Astrocyte (in vitro differentiated cells and primary cell): Measurements from ENCODE around the gene MTHFSD. TPM values are rescaled to one million over a fixed set of nuclear protein-coding genes. Genes with fewer than 3 reads are reported as not detected.

Experiments
- DNase-seq: peaks from one replicate; pipeline ENCODE4 v3.0.0-alpha.2; 2010; ENCODE audit warnings: low read depth
- FAIRE-seq: peaks from 2 replicates; lab custom pipeline; 2011; peaks lifted over from hg19 to GRCh38; lab: Jason Lieb, UNC
- H2AFZ ChIP-seq: 2 replicates; pipeline ENCODE4 v1.6.0; 2012; ENCODE audit warnings: low read depth, low read length, inconsistent platforms
- H3K27ac ChIP-seq: 2 replicates; pipeline ENCODE4 v1.5.1; 2011; ENCODE audit warnings: low read depth, low read length, inconsistent platforms
- H3K27me3 ChIP-seq: 2 replicates; pipeline ENCODE4 v1.6.0; 2011; ENCODE audit warnings: low read length, inconsistent platforms; ENCODE audit not compliant: insufficient read depth
- H3K36me3 ChIP-seq: 2 replicates; pipeline ENCODE4 v1.5.1; 2011; ENCODE audit warnings: low read length, inconsistent platforms; ENCODE audit not compliant: insufficient read depth
- H3K4me1 ChIP-seq: 2 replicates; pipeline ENCODE4 v1.5.1; 2011; ENCODE audit warnings: low read length, inconsistent platforms; ENCODE audit not compliant: insufficient read depth
- H3K4me2 ChIP-seq: 2 replicates; pipeline ENCODE4 v1.6.0; 2012; ENCODE audit warnings: low read length, inconsistent platforms
- H3K4me3 ChIP-seq: 2 replicates; pipeline ENCODE4 v1.5.1; 2011; ENCODE audit warnings: low read depth, mild to moderate bottlenecking, low read length, inconsistent platforms; ENCODE audit not compliant: insufficient read depth
- H3K79me2 ChIP-seq: 2 replicates; pipeline ENCODE4 v1.6.0; 2012; ENCODE audit warnings: mild to moderate bottlenecking, low read length, inconsistent platforms; ENCODE audit not compliant: insufficient read depth
- H3K9ac ChIP-seq: 2 replicates; pipeline ENCODE4 v1.6.0; 2012; ENCODE audit warnings: mild to moderate bottlenecking, low read length, inconsistent platforms
- H3K9me3 ChIP-seq: 2 replicates; pipeline ENCODE4 v1.5.1; 2012; ENCODE audit warnings: low read depth, mild to moderate bottlenecking, low read length, inconsistent platforms; ENCODE audit not compliant: insufficient read depth
- H4K20me1 ChIP-seq: 2 replicates; pipeline ENCODE4 v1.6.0; 2012; ENCODE audit warnings: low read length, inconsistent platforms; ENCODE audit not compliant: insufficient read depth
- H3K27ac Mint-ChIP-seq: one replicate; pipeline ENCODE4 v1.8.0; 2021; ENCODE audit warnings: mild to moderate bottlenecking, mixed read lengths; ENCODE audit not compliant: unreplicated experiment
- H3K27me3 Mint-ChIP-seq: one replicate; pipeline ENCODE4 v1.8.0; 2021; ENCODE audit warnings: low read depth, mixed read lengths; ENCODE audit not compliant: unreplicated experiment
- H3K36me3 Mint-ChIP-seq: one replicate; pipeline ENCODE4 v1.8.0; 2021; ENCODE audit warnings: low read depth, mixed read lengths; ENCODE audit not compliant: unreplicated experiment
- H3K4me1 Mint-ChIP-seq: one replicate; pipeline ENCODE4 v1.8.0; 2021; ENCODE audit warnings: low read depth, mixed read lengths; ENCODE audit not compliant: unreplicated experiment
- H3K4me3 Mint-ChIP-seq: one replicate; pipeline ENCODE4 v1.8.0; 2021; ENCODE audit warnings: mild to moderate bottlenecking, moderate library complexity, mixed read lengths; ENCODE audit not compliant: unreplicated experiment
- H3K9me3 Mint-ChIP-seq: one replicate; pipeline ENCODE4 v1.8.0; 2021; ENCODE audit warnings: mild to moderate bottlenecking, mixed read lengths; ENCODE audit not compliant: unreplicated experiment
- EZH2 ChIP-seq: IDR thresholded peaks from 2 replicates; pipeline ENCODE4 v1.6.1; 2012; ENCODE audit warnings: mild to moderate bottlenecking, low read length, inconsistent platforms; ENCODE audit not compliant: insufficient read depth
- total RNA-seq: library from RNA; stranded (reverse); gene quantifications from 2 replicates; pipeline ENCODE4 v1.2.1, GENCODE V29; 2021
- TF ChIP-seq, protein P1 (sequence below): IDR thresholded peaks from 2 replicates; pipeline ENCODE4 v1.5.1; 2011; ENCODE audit warnings: low read depth, mild to moderate bottlenecking, inconsistent platforms, low read length, moderate library complexity; ENCODE audit not compliant: insufficient read depth

The MTHFSD gene
- total RNA-seq, 1 donor from 2014 or later: 15.6 TPM

DNA sequence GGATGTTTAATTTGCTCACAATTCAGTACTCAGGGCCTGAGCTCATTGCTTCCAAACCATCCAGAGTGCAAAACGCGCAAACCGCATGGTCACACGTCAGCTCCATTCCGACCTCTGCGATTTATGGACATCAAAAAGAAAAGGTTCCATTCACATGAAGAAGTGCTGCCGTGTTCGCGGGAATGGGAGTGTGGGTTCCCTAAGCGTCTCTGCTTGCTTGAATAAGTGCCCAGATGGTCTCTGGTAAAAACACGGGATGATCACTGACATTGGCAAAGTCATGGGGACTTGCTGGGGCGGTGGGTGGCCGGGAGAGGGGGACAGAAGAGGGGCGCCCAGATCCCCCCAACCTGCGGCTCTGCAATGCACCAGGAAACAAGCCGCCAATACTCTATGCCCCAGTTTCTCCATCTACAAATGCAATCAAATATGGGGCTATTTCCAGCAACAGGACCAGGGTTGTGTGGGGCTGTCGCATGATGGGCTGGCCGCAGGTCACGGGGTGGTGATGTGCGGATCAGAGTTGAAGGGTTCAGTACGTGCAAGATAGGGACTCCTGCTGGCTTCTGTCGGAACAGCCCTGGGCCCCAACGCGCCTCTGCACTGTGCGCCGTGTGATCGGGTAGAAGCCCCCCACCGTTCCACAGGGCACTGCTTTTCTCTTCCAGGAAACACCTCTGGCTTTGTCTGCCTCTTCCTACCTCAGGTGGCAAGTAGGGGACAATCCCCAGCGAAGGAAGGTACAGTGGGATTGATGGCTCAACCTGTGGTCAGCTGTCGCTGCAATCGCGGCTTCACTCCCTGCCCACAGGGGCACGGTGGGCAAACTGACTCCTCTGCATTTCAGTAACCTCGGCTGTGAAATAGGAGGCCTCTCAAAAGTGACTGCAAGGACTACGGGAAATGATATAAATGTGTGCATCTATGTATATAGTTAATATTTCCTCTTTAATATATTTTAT lies 33.5 kb downstream of the MTHFSD start:
- DNase-seq: no peak
- Mint-ChIP-seq H3K27ac (no peak overlapping the region), H3K4me1 (no peaks in the 10 kb centered on the region), H3K4me3 (no peak overlapping the region), H3K27me3 (peaks cover 72% of the 10 kb centered on the region), H3K36me3 (no peaks in the 10 kb centered on the region), H3K9me3 (no peaks in the 10 kb centered on the region)
- no peak overlapping the region for H3K4me2 ChIP-seq
- H3K79me2 ChIP-seq: no peaks in the 10 kb centered on the region
- H3K4me1 ChIP-seq: no peaks in the 10 kb centered on the region
- no peaks in the 10 kb centered on the region for H3K36me3 ChIP-seq
- H3K4me3 ChIP-seq: no peak overlapping the region
- no peak for FAIRE-seq
- H2AFZ ChIP-seq: no peak overlapping the region
- TF ChIP-seq, protein P1, sequence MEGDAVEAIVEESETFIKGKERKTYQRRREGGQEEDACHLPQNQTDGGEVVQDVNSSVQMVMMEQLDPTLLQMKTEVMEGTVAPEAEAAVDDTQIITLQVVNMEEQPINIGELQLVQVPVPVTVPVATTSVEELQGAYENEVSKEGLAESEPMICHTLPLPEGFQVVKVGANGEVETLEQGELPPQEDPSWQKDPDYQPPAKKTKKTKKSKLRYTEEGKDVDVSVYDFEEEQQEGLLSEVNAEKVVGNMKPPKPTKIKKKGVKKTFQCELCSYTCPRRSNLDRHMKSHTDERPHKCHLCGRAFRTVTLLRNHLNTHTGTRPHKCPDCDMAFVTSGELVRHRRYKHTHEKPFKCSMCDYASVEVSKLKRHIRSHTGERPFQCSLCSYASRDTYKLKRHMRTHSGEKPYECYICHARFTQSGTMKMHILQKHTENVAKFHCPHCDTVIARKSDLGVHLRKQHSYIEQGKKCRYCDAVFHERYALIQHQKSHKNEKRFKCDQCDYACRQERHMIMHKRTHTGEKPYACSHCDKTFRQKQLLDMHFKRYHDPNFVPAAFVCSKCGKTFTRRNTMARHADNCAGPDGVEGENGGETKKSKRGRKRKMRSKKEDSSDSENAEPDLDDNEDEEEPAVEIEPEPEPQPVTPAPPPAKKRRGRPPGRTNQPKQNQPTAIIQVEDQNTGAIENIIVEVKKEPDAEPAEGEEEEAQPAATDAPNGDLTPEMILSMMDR: no peak
- TF ChIP-seq EZH2: no peak
- peaks cover 12% of the 10 kb centered on the region for H4K20me1 ChIP-seq
- no peaks in the 10 kb centered on the region for H3K9me3 ChIP-seq
- H3K9ac ChIP-seq: no peak overlapping the region
- H3K27ac ChIP-seq: no peak overlapping the region
- peaks cover 24% of the 10 kb centered on the region for H3K27me3 ChIP-seq

DNA sequence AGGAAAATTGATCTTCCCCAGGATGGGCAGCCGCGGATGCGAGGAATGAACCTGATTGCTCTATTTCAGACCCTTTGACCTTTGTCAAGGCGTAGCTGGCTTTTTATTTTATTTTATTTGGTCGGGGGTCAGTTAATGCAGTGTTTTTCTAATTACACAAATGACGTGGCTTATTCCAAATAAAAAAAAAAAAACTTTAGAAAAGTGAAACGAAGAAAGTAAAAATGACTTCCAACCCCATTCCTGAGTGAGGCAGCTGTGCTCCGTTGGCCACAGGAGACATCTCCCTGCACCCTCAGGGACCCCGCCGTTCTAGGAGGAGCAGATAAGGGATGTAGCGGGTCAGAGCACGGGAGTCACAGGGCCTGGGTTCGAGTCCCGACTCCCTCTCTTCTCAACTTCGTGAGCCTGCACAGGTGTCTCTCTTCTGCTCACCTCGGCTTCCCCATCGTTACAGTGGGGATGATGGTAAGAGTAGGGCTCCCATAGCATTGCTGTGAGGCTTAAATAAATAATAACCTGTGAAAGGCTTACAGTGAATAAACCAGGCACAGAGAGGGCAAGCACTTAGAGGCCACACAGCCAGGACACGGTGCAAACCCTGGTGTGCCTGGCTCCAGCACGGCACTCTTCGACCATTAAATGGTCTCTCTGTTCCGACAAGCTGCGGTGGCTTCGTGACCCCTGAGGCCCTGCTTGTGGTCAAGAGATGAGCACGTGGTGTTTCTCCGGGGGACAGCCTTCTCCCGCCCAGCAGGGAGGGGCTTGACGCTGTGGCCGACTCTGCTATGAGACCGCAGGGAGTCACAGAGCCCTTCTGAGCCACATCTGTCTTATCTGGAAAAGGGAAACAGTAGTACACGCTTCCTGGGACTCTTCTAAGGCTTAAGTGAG lies 34.5 kb downstream of the MTHFSD start:
- Mint-ChIP-seq H3K4me3 (no peak overlapping the region), H3K27ac (no peak overlapping the region), H3K9me3 (peaks cover 3% of the 10 kb centered on the region), H3K4me1 (no peaks in the 10 kb centered on the region), H3K36me3 (no peaks in the 10 kb centered on the region), H3K27me3 (peaks cover 77% of the 10 kb centered on the region)
- no peaks in the 10 kb centered on the region for H3K79me2 ChIP-seq
- no peak for DNase-seq
- peaks cover 14% of the 10 kb centered on the region for H4K20me1 ChIP-seq
- no peak overlapping the region for H2AFZ ChIP-seq
- H3K4me2 ChIP-seq: peak overlapping the region; percentile 37
- no peaks in the 10 kb centered on the region for H3K36me3 ChIP-seq
- no peak overlapping the region for H3K4me3 ChIP-seq
- no peak for TF ChIP-seq EZH2
- TF ChIP-seq, protein P1: no peak
- no peaks in the 10 kb centered on the region for H3K9me3 ChIP-seq
- H3K27me3 ChIP-seq: peaks cover 33% of the 10 kb centered on the region
- H3K9ac ChIP-seq: no peak overlapping the region
- no peak for FAIRE-seq
- H3K4me1 ChIP-seq: no peaks in the 10 kb centered on the region
- H3K27ac ChIP-seq: no peak overlapping the region
